Measurements from ENCODE around the gene ANKRD33.
A peak's percentile ranks its signal among the peaks of the same experiment; 100 is the strongest.

The ANKRD33 gene

GRCh38 chr12:51867371-51867770 lies 20.5 kb upstream of the ANKRD33 start:
- H3K9me3 Mint-ChIP-seq = no peaks in the 10 kb centered on the region
- H3K4me1 Mint-ChIP-seq = peaks cover 78% of the 10 kb centered on the region
- peak overlapping the region; percentile 5 to 44 (median 32) for H3K27ac Mint-ChIP-seq
- peak overlapping the region; percentile 10 to 40 (median 33) for H3K4me3 Mint-ChIP-seq
- H3K36me3 Mint-ChIP-seq (ENCODE audit: low read depth) = no peaks in the 10 kb centered on the region
- no peak for TF ChIP-seq CTCF (IDR thresholded peaks at IDR 0.05; ENCODE audit: unreplicated experiment in 3 of 3)
- H3K27me3 Mint-ChIP-seq (ENCODE audit: low read depth) = peaks cover 32% of the 10 kb centered on the region

GRCh38 chr12:51867796-51868428 lies 20.0 kb upstream of the ANKRD33 start:
- peaks cover 83% of the 10 kb centered on the region for H3K4me1 Mint-ChIP-seq
- TF ChIP-seq CTCF (IDR thresholded peaks at IDR 0.05; ENCODE audit: unreplicated experiment in 3 of 3) = no peak
- peak overlapping the region; percentile 68 to 92 (median 79) for H3K27ac Mint-ChIP-seq
- H3K27me3 Mint-ChIP-seq (ENCODE audit: low read depth) = peaks cover 34% of the 10 kb centered on the region
- peak overlapping the region; percentile 71 to 83 (median 80) for H3K4me3 Mint-ChIP-seq
- no peaks in the 10 kb centered on the region for H3K9me3 Mint-ChIP-seq
- H3K36me3 Mint-ChIP-seq (ENCODE audit: low read depth) = no peaks in the 10 kb centered on the region

- H3K27me3 Mint-ChIP-seq (ENCODE audit: low read depth) = peaks cover 33% of the 10 kb centered on the region
- no peak for TF ChIP-seq CTCF (IDR thresholded peaks at IDR 0.05; ENCODE audit: unreplicated experiment in 3 of 3)
- peak overlapping the region; percentile 71 to 83 (median 80) for H3K4me3 Mint-ChIP-seq
- H3K4me1 Mint-ChIP-seq = peaks cover 81% of the 10 kb centered on the region
- no peaks in the 10 kb centered on the region for H3K36me3 Mint-ChIP-seq (ENCODE audit: low read depth)
- H3K27ac Mint-ChIP-seq = peak overlapping the region; percentile 68 to 92 (median 79)
- no peaks in the 10 kb centered on the region for H3K9me3 Mint-ChIP-seq
These were observed 18.9 kb upstream of the ANKRD33 start for GRCh38 chr12:51868821-51869495.

GRCh38 chr12:51869496-51869865 lies 18.4 kb upstream of the ANKRD33 start:
- no peaks in the 10 kb centered on the region for H3K9me3 Mint-ChIP-seq

GRCh38 chr12:51869931-51870330 lies 18.0 kb upstream of the ANKRD33 start:
- Mint-ChIP-seq H3K27ac (peak overlapping the region; percentile 42 to 82 (median 80)), H3K36me3 (ENCODE audit: low read depth) (no peaks in the 10 kb centered on the region), H3K9me3 (no peaks in the 10 kb centered on the region), H3K4me3 (peak overlapping the region; percentile 50 to 72 (median 54)), H3K4me1 (peaks cover 78% of the 10 kb centered on the region), H3K27me3 (ENCODE audit: low read depth) (peaks cover 27% of the 10 kb centered on the region)
- TF ChIP-seq CTCF (IDR thresholded peaks at IDR 0.05; ENCODE audit: unreplicated experiment in 3 of 3) = no peak

More at GRCh38 chr12:51869496-51869865, 18.4 kb upstream of the ANKRD33 start:
- Mint-ChIP-seq H3K36me3 (ENCODE audit: low read depth) (no peaks in the 10 kb centered on the region), H3K27ac (peak overlapping the region; percentile 36 to 82 (median 42)), H3K27me3 (ENCODE audit: low read depth) (peaks cover 31% of the 10 kb centered on the region), H3K4me3 (peak overlapping the region; percentile 50 to 72 (median 54)), H3K4me1 (peaks cover 82% of the 10 kb centered on the region)
- TF ChIP-seq CTCF (IDR thresholded peaks at IDR 0.05; ENCODE audit: unreplicated experiment in 3 of 3) = no peak
